Measurements from ENCODE around the gene DDAH2. TPM values are rescaled to one million over a fixed set of nuclear protein-coding genes. Genes with fewer than 3 reads are reported as not detected.
A peak's percentile ranks its signal among the peaks of the same experiment; 100 is the strongest.

Gene DDAH2
- polyA plus RNA-seq, 10 donors, result 87.3 to 135 (median 109) TPM

DNA sequence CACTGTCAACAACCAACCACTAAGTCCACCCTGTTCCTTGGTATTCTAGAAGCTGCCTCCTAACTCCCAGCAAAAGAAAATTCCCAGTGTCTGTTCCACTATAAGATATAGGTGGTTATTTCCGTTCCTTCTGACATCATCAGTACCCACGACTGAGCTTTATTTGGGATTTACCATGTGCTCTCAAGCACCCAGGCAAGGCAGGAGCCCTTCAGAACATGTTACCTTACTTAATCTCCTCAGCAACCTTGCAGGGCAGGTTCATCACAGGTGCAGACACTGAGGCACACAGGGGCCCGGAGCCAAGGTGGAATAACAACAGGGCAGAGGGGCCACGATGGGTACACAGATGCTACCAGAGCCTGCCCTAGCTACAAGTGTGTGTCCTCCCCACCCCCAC lies 36.7 kb downstream of the DDAH2 start:
- no peak for DNase-seq

DNA sequence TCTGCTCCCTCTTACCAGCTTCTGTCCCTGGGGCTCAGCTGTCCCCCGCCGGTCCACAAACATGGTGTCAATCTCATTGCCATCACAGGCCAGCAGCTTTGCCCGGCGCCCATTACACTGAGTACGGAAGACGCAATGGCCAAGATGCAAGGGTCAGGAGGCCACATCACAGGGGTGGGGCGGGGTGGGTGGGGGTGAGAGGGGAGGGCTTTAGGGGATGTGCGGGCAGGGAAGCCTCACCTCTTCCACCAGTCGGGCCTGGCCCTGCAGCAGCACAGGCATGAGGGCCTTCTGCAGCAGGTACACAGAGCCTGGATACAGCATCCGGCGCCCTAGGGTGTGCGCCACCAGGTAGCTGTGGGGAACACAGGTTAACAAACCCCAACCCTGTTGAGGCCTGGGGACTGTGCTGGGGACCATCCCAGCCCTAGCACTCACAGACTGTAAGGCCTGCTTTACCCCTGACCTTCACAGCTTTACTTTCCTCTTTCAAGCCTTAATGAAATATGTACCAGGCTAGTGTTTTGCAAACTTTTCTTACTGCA lies 37.5 kb downstream of the DDAH2 start:
- DNase-seq, result no peak

DNA sequence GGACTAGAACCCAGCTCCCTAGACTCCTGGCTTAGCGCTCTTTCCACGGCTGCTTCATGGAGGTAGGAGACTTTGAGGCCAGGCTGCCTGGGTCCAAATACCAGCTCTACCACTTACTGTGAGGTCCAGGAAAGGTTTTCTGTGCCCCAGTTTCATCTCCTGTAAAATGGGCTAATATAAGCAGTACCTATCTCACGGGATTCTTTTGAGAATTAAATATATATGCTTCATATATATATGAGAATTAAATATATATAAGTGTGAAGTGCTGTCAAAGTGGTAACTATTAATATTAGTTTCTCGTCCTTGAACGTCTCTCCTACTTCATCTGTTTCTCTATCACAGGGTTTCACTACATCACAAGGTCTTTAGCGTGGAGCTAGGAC lies 38.0 kb downstream of the DDAH2 start:
- DNase-seq, result no peak

DNA sequence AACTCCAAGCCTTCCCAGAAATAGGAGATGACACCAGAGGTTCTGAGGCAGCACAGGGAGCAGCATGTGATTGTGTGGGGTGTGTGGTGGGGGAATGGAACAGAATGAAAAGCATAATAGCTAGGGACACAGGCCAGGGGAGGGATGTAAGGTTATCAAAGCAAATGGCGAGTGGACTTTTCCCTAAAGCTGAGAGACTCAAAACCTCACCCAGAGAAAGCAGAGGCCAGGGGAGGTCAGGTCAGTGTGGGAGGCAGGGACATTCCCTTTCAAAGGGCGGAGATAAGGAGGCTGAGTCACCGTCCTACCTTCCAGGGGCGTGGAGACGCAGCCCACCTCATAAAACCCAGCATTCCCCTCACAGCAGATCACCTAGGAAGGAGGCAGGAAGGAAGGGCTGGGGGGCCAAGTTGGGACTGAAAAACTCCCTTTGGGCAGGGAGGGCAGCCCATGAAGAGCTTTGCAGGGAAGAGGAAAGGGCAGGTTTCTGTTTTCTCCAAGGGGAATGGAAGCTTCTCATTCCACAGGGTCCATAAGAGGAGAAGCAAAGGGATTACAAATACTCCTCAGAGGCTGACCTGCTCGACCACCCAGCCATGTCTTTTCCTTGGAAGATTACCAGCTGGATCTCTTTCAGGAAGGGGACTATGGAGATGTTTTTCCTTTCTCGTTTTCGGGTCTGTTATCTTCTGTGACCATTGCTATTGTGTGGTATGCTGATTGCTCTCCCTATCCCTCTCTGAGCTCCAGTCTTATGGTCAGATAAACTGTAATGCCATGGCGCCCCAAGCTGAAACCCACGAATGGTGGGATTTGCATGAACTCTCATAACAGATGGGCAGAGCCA lies 38.6 kb downstream of the DDAH2 start:
- no peak for DNase-seq

DNA sequence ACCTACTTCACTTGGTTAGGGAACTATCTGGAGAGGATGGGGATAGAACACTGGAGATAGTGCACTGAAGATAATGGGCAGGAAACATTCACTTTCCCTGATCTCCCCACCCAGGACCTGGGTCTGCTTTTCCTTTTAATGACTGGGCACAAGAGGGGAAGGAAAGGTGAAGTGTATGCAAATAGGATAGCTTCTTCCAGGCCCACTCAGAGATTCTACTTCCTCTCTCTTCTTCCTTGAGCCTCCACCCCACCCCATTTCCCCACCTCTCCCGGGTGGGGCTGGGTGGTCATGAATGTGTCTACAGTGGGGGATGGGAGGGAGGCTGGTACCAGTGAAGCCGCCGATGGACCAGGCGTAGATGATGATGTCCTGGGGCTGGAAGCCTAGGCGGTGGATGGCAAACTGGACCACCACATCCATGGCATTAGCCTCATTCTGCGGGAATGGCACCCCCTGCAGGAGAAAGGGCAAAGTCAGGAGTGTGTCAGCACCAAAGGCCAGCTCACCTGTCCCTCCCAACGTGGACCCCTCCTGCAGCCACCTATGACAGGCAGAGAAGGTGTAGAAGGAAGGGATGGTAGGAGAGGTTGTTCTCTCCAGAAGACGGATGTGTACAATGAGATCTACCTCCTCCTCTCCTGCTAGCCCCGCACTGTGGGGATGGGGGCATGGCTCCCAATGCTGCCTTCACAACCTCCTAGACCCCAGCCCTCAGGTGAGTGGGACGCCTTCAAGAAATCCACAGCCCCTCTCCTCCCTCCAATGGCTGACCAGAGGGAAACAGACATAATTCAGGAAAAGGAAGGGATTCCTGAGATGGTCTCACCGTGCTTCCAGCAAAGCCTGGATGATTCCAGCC lies 39.6 kb downstream of the DDAH2 start:
- DNase-seq, result no peak

DNA sequence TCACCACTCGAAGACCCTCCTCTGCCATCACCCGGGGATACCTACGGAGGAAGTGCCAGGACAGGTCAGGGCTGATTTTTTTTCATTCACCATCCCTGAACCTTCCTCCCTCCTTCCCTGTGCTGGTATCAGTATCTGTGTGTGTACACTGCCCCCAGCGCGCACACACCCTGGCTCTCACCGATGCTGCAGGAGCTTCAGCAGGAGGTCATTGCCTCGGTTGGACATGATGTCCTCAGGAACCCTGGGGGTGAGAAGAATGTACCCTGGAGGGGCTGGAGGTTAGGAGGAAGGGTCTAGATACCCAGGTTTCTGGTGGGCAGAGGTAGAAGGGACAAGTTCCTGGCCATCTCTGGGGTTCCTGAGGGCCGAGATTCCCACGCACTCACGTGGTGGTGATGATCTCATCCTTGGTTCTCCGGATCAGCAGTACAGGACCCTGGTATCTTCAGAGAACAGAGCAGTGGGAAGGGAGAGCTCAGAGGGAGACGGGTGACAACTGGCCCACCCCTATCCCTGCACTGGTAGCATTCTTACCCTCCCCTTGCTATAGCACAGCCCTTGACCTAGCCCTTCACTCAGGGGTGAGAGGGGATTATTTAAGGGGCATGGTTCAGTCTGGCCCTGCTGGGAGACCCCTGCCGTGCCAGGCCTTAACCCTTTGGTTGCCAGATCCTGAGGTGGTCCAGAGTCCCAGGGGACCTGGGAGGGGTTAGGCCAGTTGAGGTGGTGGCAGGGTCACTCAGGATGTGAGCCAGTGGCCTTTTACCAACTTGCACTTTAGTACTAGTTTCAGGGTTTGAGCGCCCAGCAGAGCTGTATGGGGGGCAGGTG lies 41.0 kb downstream of the DDAH2 start:
- DNase-seq, result no peak

DNA sequence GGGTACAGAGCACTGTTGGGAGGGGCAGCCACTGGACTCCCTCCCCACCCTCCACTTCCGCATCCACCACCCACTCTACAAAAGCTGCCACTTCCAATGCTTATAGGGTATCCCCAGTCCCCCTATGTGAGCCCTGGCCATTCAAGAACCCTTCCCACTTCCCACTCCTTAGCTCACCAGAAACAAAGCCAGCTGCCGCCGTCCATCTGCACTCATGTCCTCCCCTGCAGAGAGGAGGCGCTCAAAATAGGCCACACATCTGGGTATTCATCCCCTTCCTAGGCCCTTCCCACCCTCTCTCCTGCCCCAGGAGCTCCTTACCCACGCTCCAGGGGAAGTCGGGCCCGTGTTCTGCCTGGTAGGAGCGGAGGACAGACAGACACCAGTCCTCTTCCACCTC lies 41.8 kb downstream of the DDAH2 start:
- no peak for DNase-seq

DNA sequence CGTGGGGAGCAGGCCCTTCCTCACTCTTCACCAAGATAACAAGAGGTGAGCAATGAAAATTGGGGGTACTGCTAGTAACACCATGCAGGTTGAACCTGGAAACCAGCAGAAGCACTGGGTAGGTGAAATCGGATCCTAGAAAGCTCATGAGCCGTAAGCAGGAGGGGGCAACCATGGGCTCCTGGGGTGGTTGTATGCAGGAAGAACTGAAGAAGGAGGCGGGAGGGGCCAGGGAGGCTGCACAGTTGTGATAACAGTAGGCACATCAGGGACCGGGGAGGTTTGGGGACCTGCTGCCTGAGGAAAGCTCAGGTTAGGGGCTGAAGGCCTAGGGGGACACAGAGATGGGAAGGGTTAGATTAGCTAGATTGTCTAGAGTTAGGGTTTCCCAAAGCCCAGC lies 42.6 kb downstream of the DDAH2 start:
- DNase-seq, result no peak

DNA sequence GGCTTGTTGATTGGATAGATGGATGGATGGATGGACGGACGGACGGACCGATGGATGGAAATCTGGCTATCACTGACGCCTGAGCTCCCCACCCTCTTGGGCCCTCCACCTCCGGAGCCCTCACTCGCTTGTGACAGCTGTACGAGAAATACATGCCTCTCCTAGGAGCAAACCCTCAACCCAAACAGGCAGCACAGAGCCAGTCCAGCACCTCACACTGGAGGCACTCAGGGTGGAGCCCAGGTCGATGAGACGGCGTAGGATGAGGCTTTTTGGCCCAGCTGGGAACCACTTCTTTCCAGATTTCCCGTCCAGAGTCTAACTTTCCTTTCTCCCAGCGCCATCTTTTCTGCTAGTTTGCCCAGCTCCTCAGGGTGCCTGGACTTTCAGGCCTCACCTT lies 45.5 kb downstream of the DDAH2 start:
- peak in 1 of 3 donors; percentile 33 for DNase-seq

DNA sequence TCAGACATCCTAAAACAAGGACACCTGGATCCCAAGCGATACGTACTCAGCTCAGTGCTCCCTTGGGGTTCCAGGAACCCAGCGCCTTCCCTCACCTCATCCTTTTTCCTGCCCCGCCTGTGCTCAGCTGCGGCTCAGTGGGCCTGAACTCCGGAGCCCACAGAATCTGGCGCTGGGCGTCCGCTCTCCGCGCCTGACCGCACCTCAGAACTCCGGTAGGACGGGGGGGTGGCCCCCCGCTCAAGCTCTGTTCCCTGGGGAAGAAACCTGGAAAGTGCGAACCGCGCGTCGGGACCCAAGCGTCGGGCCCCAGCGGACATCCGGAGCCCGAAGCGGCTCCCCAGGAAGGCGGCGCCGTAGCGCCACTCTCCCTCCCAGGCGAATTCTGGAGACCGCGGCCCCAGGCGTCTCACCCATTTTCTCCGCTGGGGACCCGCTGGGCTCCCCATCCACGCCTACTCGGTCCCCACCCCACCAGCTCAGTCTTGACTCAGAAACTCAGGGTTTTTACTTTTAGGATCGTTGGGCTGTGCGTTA lies 47.9 kb downstream of the DDAH2 start:
- DNase-seq, result no peak

DNA sequence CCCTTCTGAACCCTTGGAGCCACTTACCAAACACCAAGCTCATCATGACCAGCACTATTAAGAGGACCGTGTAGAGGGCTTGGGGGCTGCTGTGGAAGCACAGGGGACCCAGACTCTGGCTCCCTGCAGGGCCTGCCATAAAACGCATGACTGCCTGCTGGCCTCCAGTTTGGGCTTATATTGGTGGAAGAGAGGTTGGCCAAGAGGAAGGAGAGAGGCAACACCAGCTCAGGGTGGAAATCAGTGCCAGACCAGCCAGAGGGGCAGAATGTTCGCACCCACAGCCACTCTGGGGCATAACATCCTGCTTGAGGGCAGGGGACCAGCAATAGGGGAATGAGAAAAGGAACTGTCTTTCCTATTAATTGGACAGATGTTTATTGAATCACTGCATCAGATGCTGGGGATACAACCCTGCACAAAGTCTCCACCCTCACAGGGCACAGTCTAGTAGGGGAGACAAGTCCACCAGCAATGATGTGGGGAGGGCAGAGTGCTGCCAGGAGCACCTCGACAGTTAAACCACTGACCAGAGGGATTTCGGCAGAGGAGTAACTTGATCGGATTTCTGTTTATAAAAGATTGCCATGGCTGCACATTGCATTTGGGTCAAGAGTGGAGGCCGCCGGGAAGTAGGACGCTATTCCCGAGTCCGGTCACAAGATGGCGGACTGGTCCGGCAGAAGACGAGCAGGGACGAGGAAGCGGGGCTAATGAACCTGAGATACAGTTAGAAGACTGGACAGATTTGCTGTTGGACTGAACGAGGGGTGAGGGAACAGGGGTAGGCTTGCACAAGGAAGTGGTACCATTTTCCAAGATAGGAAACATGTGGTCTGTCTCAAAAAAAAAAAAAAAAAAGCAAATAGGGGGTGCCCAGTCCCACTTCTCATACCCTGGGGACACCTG lies 48.6 kb downstream of the DDAH2 start, which contains the start of gene LY6G5C:
Gene LY6G5C (minus strand): TSS at position 842 of the 909 bp plus-strand sequence. CDS start 694 bp downstream, at position 148.
- peak; percentile 78 to 95 (median 90) for DNase-seq

DNA sequence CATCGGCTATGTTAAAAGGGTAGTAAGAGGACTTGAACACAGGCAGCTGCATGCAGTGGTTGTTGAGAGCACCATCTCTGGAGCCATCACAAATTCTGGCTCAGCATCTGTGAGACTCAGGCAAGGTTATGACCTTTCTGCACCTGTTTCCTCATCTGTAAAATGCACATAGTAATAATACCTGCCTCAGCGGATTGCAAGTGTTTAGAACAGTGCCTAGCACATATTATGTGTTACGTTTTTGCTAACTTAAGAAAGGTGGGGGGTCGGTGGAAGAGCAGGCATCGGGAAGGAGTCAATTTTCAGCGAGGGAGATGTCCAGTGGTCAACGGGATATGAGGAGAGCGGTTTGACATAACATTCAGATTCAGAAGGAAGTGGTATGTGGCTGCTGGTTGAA lies 51.1 kb downstream of the DDAH2 start:
- DNase-seq, result no peak

Other genes starting within 250 kb of the DDAH2 start
- 1 to 10 TPM in 5 of 10 donors, under 1 TPM in 5; 0.47 to 1.1 (median 0.99) TPM for gene MICB, start 231.2 kb downstream of the DDAH2 start, polyA plus RNA-seq (ENCODE audit: insufficient read length in 10 of 10)
- not detected for gene MCCD1, start 200.3 kb downstream of the DDAH2 start, polyA plus RNA-seq (ENCODE audit: insufficient read length in 10 of 10)
- gene DDX39B, start 187.3 kb downstream of the DDAH2 start, polyA plus RNA-seq (ENCODE audit: insufficient read length in 10 of 10), result 100 to 1,000 TPM; 292 to 441 (median 367) TPM
- gene ATP6V1G2, start 182.7 kb downstream of the DDAH2 start, polyA plus RNA-seq (ENCODE audit: insufficient read length in 10 of 10), result 1 to 10 TPM; 2.5 to 5.9 (median 3.9) TPM
- gene NFKBIL1, start 181.7 kb downstream of the DDAH2 start, polyA plus RNA-seq (ENCODE audit: insufficient read length in 10 of 10), result 10 to 100 TPM; 11.3 to 17.7 (median 14.4) TPM
- gene LTA, start 157.0 kb downstream of the DDAH2 start, polyA plus RNA-seq (ENCODE audit: insufficient read length in 10 of 10), result under 1 TPM in 6 of 10 donors, not detected in 4; 0.12 to 0.91 (median 0.21) TPM
- gene TNF, start 153.7 kb downstream of the DDAH2 start, polyA plus RNA-seq (ENCODE audit: insufficient read length in 10 of 10), result 1 to 10 TPM in 1 of 10 donors, under 1 TPM in 8, not detected in 1; 0.17 to 3.5 (median 0.29) TPM
- 10 to 100 TPM in 1 of 10 donors, 1 to 10 TPM in 6, under 1 TPM in 3; 0.67 to 32.2 (median 1.5) TPM for gene LTB, start 146.9 kb downstream of the DDAH2 start, polyA plus RNA-seq (ENCODE audit: insufficient read length in 10 of 10)
- gene LST1, start 143.0 kb downstream of the DDAH2 start, polyA plus RNA-seq (ENCODE audit: insufficient read length in 10 of 10), result 10 to 100 TPM in 1 of 10 donors, 1 to 10 TPM in 9; 4.1 to 10.9 (median 6.4) TPM
- under 1 TPM in 4 of 10 donors, not detected in 6; 0.20 to 0.59 (median 0.30) TPM for gene NCR3, start 136.3 kb downstream of the DDAH2 start, polyA plus RNA-seq (ENCODE audit: insufficient read length in 10 of 10)
- gene AIF1, start 114.1 kb downstream of the DDAH2 start, polyA plus RNA-seq (ENCODE audit: insufficient read length in 10 of 10), result 10 to 100 TPM; 15.1 to 35.2 (median 23.0) TPM
- 100 to 1,000 TPM; 112 to 149 (median 132) TPM for gene PRRC2A, start 108.6 kb downstream of the DDAH2 start, polyA plus RNA-seq (ENCODE audit: insufficient read length in 10 of 10)
- 100 to 1,000 TPM; 177 to 216 (median 198) TPM for gene BAG6, start 76.6 kb downstream of the DDAH2 start, polyA plus RNA-seq (ENCODE audit: insufficient read length in 10 of 10)
- 1 to 10 TPM; 2.6 to 5.7 (median 4.2) TPM for gene APOM, start 73.4 kb downstream of the DDAH2 start, polyA plus RNA-seq (ENCODE audit: insufficient read length in 10 of 10)
- gene C6orf47, start 68.5 kb downstream of the DDAH2 start, polyA plus RNA-seq (ENCODE audit: insufficient read length in 10 of 10), result 10 to 100 TPM; 11.4 to 16.0 (median 13.4) TPM
- 10 to 100 TPM; 10.1 to 16.9 (median 12.2) TPM for gene GPANK1, start 64.3 kb downstream of the DDAH2 start, polyA plus RNA-seq (ENCODE audit: insufficient read length in 10 of 10)
- 100 to 1,000 TPM; 118 to 150 (median 138) TPM for gene CSNK2B, start 63.2 kb downstream of the DDAH2 start, polyA plus RNA-seq (ENCODE audit: insufficient read length in 10 of 10)
- gene LY6G5B, start 59.3 kb downstream of the DDAH2 start, polyA plus RNA-seq (ENCODE audit: insufficient read length in 10 of 10), result 10 to 100 TPM in 6 of 10 donors, 1 to 10 TPM in 4; 5.6 to 24.0 (median 10.9) TPM
- gene LY6G5C, start 48.2 kb downstream of the DDAH2 start, polyA plus RNA-seq (ENCODE audit: insufficient read length in 10 of 10), result 1 to 10 TPM in 9 of 10 donors, under 1 TPM in 1; 0.68 to 5.1 (median 2.4) TPM
- gene ABHD16A, start 26.0 kb downstream of the DDAH2 start, polyA plus RNA-seq (ENCODE audit: insufficient read length in 10 of 10), result 10 to 100 TPM; 36.3 to 50.0 (median 39.2) TPM
- under 1 TPM in 3 of 10 donors, not detected in 7; 0.17 to 0.38 (median 0.20) TPM for gene LY6G6F, start 22.4 kb downstream of the DDAH2 start, polyA plus RNA-seq (ENCODE audit: insufficient read length in 10 of 10)
- 1 to 10 TPM in 1 of 10 donors, under 1 TPM in 5, not detected in 4; 0.42 to 1.1 (median 0.53) TPM for gene LY6G6D, start 14.0 kb downstream of the DDAH2 start, polyA plus RNA-seq (ENCODE audit: insufficient read length in 10 of 10)
- gene LY6G6C, start 7.6 kb downstream of the DDAH2 start, polyA plus RNA-seq (ENCODE audit: insufficient read length in 10 of 10), result 1 to 10 TPM in 1 of 10 donors, under 1 TPM in 8, not detected in 1; 0.19 to 1.0 (median 0.38) TPM
- gene MPIG6B, start 5.9 kb downstream of the DDAH2 start, polyA plus RNA-seq (ENCODE audit: insufficient read length in 10 of 10), result 1 to 10 TPM in 3 of 10 donors, under 1 TPM in 7; 0.52 to 1.8 (median 0.82) TPM
- 100 to 1,000 TPM; 114 to 181 (median 138) TPM for gene CLIC1, start 7.2 kb upstream of the DDAH2 start, polyA plus RNA-seq (ENCODE audit: insufficient read length in 10 of 10)
- gene MSH5, start 10.7 kb upstream of the DDAH2 start, polyA plus RNA-seq (ENCODE audit: insufficient read length in 10 of 10), result 10 to 100 TPM in 6 of 10 donors, 1 to 10 TPM in 4; 5.9 to 29.4 (median 13.5) TPM
- 10 to 100 TPM in 1 of 10 donors, 1 to 10 TPM in 9; 2.1 to 10.9 (median 3.0) TPM for gene SAPCD1, start 33.4 kb upstream of the DDAH2 start, polyA plus RNA-seq (ENCODE audit: insufficient read length in 10 of 10)
- gene VWA7, start 48.0 kb upstream of the DDAH2 start, polyA plus RNA-seq (ENCODE audit: insufficient read length in 10 of 10), result 1 to 10 TPM in 9 of 10 donors, under 1 TPM in 1; 0.88 to 3.3 (median 2.3) TPM
- 10 to 100 TPM; 42.0 to 63.0 (median 46.2) TPM for gene VARS1, start 66.5 kb upstream of the DDAH2 start, polyA plus RNA-seq (ENCODE audit: insufficient read length in 10 of 10)
- 10 to 100 TPM; 46.2 to 63.6 (median 58.9) TPM for gene LSM2, start 77.7 kb upstream of the DDAH2 start, polyA plus RNA-seq (ENCODE audit: insufficient read length in 10 of 10)
- gene HSPA1L, start 86.0 kb upstream of the DDAH2 start, polyA plus RNA-seq (ENCODE audit: insufficient read length in 10 of 10), result 1 to 10 TPM; 3.3 to 4.3 (median 3.9) TPM
- gene HSPA1A, start 86.2 kb upstream of the DDAH2 start, polyA plus RNA-seq (ENCODE audit: insufficient read length in 10 of 10), result 100 to 1,000 TPM in 1 of 10 donors, 10 to 100 TPM in 9; 47.4 to 176 (median 71.8) TPM
- 100 to 1,000 TPM in 1 of 10 donors, 10 to 100 TPM in 9; 34.3 to 226 (median 55.8) TPM for gene HSPA1B, start 98.4 kb upstream of the DDAH2 start, polyA plus RNA-seq (ENCODE audit: insufficient read length in 10 of 10)
- 10 to 100 TPM; 15.3 to 19.4 (median 17.2) TPM for gene NEU1, start 133.5 kb upstream of the DDAH2 start, polyA plus RNA-seq (ENCODE audit: insufficient read length in 10 of 10)
- gene SLC44A4, start 149.7 kb upstream of the DDAH2 start, polyA plus RNA-seq (ENCODE audit: insufficient read length in 10 of 10), result under 1 TPM in 8 of 10 donors, not detected in 2; 0.08 to 0.50 (median 0.29) TPM
- gene EHMT2, start 168.4 kb upstream of the DDAH2 start, polyA plus RNA-seq (ENCODE audit: insufficient read length in 10 of 10), result 10 to 100 TPM; 23.3 to 40.1 (median 29.4) TPM
- 10 to 100 TPM in 4 of 10 donors, 1 to 10 TPM in 6; 7.9 to 16.2 (median 9.6) TPM for gene ZBTB12, start 172.8 kb upstream of the DDAH2 start, polyA plus RNA-seq (ENCODE audit: insufficient read length in 10 of 10)
- 1 to 10 TPM; 3.5 to 9.1 (median 5.7) TPM for gene C2, start 198.4 kb upstream of the DDAH2 start, polyA plus RNA-seq (ENCODE audit: insufficient read length in 10 of 10)
- gene CFB, start 216.8 kb upstream of the DDAH2 start, polyA plus RNA-seq (ENCODE audit: insufficient read length in 10 of 10), result 1 to 10 TPM; 1.0 to 2.6 (median 1.6) TPM
- 10 to 100 TPM; 49.5 to 68.7 (median 64.3) TPM for gene NELFE, start 229.7 kb upstream of the DDAH2 start, polyA plus RNA-seq (ENCODE audit: insufficient read length in 10 of 10)
- 10 to 100 TPM; 17.9 to 35.1 (median 25.0) TPM for gene SKIC2, start 229.9 kb upstream of the DDAH2 start, polyA plus RNA-seq (ENCODE audit: insufficient read length in 10 of 10)
- 10 to 100 TPM; 11.4 to 21.4 (median 15.4) TPM for gene DXO, start 242.8 kb upstream of the DDAH2 start, polyA plus RNA-seq (ENCODE audit: insufficient read length in 10 of 10)

Data from muscle of back (tissue), 11 donors.